Stimulated activated CD4-positive, alpha-beta T cell treated with anti-CD3 and anti-CD28 coated beads, Interleukin-15, amount 100 ng/mL, for 1 hour (primary cell): ENCODE results near the gene CITED2.
"Not testable (repeated sequence)": the region's sequence is repeated elsewhere in the genome, so short reads cannot be mapped to it uniquely, and the experiment has no call there.

ENCODE experiments used
- DNase-seq, 2 donors: peaks; one replicate each; pipeline ENCODE4 v3.0.0-alpha.2; 2020; ENCODE audit warnings: low read depth in 1 of 2, low spot score in 1 of 2

CITED2 gene

DNA sequence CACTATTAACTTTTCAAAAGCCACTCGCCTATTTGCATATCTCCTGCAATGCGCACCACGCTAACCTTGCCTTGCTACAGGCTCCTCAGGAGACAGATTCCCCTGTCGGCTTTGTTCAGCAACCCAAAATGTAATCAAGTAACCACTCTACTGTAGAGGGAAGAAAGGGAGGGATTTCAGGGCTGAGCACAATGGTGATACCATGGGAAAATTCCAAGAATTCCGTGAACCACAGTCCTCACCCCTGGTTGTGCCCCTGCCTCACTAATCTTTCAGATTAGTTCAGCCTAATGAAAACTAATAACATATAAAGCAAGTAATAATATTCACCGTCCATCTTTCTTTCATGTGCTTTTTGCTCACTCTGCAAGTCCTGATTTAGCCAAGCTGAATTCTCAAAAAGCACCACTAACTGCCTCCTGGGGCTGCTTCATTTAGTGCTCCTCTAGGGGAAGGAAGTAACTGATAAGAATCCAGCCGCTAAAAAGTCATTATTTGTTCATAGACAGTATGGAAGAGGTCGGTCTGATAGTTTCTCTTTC lies 6.6 kb downstream of the CITED2 start:
- DNase-seq, result no peak

DNA sequence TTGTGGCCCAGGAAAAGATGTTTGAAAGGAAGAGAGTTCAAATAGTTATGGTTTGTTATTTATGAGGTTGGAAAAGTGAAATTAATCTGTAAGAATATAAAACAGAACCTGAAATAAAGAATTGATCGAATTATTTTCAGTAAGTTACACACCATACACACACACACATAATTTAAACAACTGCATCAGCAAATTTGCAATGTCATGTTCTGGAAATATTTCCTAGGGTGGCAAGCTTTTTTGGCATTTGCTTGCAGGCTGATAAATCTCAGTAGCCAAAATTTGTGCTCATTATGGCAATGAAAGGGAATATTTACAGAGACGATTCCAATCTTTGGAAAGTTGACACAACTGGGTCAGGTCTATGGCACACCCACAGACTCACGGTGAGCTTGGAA lies 9.5 kb downstream of the CITED2 start:
- no peak for DNase-seq

DNA sequence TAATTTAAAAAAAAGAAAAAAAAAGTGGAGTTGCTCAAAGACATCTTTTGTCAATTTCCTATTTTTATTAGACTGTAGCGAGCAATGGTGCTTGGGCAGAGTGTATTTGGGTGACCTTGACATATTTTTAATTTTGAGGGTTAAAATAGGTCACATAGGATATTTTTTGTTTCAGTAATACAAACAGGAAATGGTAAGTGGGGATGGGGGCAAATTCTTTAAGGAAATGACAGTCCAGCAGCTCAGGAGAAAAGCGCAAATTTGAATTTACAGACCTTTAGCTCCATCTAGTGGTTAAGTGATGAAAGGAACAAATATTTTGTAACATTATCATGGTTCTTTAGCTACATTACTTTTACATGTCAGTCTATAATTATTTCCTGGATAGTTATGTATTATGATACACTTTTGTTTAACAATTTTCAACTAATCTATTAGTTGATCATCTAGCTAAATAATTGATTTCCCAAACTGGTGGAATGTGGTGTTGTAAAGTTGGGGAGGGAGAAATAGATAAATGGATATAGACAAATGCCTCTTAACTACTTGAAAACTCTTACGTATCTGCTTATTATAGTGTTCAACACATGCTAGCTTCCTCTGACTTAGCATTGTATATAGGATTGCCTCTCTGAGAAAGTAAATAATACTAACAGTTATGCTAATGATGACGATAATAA lies 10.0 kb downstream of the CITED2 start:
- DNase-seq, result no peak

DNA sequence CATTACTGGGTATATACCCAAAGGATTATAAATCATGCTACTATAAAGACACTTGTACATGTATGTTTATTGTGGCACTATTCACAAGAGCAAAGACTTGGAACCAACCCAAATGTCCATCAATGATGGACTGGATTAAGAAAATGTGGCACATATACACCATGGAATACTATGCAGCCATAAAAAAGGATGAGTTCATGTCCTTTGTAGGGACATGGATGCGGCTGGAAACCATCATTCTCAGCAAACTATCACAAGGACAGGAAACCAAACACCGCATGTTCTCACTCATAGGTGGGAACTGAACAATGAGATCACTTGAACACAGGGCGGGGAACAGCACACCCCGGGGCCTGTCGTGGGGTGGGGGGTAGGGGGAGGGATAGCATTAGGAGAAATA lies 10.7 kb downstream of the CITED2 start:
- not testable (repeated sequence) for DNase-seq

DNA sequence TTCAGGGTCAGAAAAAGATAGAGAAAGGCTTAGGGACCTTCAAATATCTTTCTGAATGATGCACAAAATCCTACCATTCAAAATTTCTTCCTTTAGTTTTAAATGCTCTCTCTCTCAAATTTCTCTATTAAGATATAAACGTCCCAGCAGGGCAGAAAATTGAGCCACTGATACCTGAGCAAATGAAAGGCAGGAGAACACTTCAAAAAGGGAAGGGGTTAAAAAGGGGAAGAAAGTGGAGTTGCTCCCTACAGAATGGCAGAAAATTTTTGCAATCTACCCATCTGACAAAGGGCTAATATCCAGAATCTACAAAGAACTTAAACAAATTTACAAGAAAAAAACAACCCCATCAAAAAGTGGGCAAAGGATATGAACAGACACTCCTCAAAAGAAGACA lies 11.3 kb downstream of the CITED2 start:
- not testable (repeated sequence) for DNase-seq

DNA sequence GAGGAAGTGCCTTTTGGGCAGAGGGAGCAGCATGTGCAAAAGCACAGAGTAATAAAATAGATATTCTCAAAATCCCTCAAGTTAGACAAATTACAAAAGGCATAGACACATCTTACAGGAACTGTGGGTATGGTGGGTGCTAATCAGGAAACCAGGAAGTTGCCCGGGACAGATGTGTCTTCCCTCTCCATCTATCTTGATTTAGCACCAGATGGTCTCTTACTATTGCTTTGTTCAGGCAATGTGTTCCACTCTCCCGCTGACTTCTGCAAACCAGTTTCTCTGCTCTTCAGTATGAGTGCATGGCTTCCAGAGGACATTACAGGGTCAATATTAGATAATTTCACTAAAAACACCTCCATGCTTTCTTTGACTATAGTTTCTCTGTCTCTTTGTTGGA lies 13.2 kb downstream of the CITED2 start:
- no peak for DNase-seq

DNA sequence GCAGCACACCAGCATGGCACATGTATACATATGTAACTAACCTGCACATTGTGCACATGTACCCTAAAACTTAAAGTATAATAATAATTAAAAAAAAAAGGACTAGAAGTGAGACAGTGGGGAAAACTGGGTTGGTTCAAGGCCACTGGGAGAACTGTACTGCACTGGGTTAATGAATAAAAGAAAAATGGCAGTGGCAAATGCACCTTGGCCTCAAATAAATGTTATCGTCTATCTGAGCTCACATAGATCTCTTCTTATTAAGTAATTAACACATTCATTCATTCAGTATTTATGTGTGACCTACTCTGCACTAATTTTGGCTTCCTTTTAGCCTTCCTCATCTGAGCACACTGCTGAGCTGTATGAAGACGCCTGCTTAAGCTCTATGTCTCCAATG lies 17.5 kb downstream of the CITED2 start:
- DNase-seq, result no peak

DNA sequence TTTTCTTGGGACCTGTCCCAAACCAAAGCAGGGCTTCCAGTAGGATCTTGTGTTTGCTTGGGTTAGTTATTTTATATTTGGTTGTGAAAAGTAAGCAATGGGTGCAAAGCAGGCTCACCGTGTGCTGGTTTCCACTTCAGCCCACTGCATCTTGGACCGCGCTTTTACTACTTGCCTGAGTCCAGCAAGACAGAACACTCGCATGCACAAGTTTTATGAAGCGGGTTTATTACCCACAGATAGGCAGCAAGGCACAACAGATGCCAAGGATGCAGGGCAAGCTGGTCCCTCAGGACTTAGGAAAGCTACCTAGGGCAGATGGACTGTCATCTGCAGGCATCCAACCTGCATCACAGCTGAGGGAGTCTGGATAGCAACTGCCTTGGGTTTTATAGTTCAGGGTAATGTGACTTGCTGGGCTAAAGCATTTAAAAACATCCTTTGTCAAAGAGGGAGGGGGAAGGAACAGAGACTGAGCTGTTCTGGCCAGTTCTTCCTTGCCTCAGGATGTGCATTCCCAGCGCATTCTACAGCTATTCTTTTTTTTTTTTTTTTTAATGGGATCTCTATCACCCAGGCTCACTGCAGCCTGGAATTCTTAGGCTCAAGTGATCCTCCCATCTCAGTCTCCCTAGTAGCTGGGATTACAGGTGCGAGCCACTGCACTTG lies 18.5 kb downstream of the CITED2 start:
- no peak for DNase-seq

DNA sequence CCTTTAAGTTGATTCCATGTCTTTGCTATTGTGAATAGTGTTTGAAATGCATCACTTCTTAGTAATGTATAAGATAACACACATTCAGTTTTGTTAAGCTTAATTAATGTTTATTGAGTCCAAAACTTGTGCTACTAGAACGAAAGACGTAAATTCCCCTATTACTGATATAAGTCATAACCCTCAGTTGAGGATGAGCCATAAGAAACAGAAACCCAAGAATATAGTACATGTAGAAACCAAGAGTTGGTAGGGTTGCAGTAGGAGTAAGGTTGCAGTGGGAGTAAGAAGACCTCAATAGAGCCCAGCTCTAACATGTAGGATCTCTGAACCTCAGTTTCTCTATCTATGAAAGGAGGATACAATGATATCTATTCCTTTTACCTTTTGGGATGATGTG lies 19.3 kb downstream of the CITED2 start:
- DNase-seq, result no peak

DNA sequence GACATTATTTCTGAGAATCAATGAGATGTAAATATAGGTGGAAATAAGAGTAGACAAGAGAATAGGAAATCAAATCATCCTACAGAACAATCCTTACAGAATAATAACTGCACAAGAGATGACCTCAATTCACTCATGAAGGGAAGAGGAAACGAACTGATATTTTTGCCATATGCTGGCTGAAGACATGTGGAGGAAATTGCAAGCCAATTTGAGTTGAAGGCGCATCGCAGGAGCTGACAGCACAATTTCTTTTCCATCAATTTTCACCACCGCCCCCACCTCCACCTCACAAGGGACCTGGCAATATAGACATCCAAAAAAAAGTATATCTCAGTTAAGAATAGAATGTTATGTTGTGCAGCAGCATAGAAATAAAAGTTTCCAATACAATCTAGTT lies 20.3 kb downstream of the CITED2 start:
- DNase-seq, result no peak

DNA sequence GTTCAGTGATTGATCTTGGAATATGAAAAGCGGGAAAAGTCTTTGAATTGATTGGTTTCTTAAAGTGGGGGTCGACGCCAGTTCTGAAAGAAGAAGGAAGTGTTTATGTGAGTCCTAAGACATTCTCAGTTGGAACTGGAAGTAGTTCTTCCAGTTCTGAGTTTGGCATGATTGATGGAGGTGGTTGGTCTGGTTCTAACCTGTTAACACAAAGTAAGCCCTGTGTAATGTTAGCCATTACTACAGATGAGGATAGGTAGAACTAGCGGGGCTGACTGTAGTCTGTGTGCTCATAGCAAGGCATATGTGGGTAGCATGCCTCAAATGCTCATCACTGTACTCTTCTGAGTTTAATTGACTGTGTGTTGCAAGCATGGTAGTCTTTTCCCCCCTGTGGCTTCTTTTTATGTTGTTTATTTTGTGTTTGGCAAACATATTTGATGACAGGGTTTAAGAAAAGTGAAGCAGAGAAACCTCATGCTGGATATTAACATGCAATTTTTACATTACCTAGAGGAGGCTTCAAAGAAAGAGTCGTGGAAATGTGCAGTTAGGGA lies 24.9 kb downstream of the CITED2 start:
- no peak for DNase-seq

DNA sequence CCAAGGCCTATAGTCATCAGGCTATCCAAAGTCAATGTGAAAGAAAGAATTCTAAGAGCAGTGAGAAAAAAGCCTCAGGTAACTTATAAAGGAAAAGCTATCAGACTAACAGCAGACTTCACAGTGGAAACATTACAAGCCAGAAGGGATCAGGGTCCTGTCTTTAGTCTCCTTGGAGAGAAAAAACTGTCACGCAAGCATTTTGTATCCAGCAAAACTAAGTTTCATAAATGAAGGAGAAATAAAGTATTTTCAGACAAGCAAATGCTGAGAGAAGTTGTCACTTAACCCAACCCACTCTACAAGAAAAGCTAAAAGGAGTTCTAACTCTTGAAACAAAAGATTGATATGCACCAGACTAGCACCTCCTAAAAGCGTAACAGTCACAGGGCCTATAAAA lies 28.1 kb downstream of the CITED2 start:
- DNase-seq, result no peak

DNA sequence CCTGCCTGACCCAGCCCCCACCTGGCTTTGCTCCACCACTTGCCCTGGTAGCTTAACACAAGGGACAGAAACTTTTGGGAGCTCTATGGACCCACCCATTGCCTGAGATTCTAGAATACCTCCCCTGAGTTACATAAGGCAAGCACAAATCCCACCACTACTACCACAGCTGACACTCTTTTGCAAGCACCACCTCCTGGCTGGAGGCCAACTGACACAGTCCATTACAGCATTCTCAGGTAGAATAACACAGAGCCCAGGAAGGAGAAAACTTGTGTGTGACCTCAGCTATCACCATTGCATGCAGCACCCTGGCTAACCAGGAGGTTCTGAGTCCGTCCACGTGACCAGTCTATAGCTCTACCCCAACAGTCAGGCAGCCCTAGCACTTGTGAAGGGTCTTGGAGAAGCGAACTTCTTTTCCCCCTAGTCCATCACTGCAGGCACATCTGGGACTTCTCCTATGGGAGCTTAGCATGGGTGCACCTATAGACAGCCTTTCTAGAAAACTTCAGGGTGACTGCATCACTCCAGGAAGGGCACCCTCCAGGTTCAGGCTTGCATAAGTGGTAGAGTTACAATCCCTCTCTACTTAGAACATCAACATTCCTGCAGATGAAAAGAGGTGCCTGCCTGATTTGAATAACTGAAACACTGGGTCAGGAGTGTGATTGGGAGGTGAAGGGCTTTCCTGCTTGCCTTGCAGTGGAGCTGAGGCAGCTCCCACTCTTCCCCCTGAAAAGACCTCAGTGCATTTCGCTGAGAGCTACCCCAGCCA lies 30.1 kb downstream of the CITED2 start:
- DNase-seq, result no peak

DNA sequence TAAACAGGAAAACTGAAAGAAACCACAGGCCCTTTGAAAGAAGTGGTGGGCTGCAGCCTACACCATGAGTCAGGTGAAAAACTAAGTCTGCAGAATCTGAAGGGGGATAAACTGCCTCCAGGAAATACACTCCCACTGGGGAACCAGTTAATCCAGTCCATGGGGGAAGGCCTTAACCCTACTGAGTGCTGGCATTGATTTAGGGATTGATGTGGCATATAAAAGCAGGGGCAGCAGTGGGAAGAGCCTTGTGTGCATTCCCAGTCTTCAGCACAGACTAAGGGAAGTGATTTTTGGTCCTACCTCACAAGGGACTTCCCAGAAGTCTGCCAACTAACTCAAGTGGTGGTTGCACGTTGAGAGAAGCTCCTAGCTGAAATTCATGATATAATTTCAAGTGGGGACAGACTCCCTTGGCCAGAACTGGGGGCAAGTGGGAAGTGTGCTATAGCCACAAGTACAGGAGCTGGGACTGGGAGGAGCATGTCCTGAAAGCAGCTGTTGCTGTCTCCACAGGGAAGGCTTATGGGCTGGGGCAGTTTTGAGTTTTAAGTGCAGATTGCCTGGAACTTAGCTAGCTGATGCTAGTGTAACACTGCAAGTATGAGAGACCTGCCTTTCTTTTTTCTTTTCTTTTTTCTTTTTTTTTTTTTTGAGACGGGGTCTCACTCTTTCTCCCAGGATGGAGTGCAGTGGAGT lies 31.2 kb downstream of the CITED2 start:
- no peak for DNase-seq

DNA sequence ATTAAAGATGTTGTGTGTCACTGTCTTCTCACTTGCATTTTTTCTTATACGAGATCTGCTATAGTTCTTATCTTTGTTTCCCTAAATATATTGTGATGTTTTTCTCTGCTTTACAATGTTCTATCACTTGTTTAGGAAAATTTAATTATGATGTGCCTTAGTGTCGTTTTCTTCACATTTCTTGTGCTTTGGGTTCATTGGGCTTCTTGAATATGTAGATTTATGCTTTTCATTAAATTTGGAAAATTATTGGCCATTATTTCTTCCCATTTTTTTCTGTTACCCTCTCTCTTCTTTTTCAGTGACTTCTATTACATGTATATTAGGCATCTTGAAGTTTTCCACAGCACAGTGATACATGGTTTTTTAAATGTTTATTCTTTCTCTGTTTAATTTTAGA lies 33.4 kb downstream of the CITED2 start:
- DNase-seq, result no peak

DNA sequence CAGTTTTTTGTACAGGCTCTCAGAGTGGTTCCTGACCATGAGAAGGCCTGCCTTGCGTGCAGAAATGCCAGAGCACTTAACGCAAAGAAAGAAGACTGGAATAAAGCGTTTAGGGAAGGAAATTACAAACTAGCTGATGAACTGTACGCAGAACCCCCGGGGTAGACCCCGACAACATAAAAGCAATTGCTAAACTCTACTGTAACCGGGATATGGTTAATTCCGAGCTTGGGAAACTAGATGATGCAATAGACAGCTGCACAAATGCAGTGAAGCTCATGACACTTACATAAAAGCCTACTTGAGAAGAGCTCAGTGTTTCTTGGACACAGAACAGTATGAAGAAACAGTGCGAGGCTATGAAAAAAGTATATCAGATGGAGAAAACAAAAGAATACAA lies 35.7 kb downstream of the CITED2 start:
- no peak for DNase-seq

DNA sequence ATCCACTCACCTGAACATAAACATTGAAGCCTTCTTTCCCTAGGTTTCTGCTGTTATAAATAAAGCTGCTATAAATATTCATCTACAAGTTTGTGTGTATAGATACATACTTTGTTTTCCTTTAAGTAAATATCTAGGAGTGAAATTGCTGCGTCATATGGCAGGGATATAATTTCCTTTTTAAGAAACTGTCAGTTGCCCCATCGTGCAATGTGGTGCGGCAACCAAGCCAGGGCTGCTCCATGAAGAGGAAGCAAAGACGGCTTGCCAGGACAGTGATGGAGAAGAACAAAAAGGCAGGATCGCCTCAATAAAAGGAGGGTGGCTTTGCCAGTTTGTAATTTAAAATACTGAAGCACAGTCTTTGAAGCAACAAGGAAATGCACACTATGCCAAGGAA lies 36.6 kb downstream of the CITED2 start:
- no peak for DNase-seq

DNA sequence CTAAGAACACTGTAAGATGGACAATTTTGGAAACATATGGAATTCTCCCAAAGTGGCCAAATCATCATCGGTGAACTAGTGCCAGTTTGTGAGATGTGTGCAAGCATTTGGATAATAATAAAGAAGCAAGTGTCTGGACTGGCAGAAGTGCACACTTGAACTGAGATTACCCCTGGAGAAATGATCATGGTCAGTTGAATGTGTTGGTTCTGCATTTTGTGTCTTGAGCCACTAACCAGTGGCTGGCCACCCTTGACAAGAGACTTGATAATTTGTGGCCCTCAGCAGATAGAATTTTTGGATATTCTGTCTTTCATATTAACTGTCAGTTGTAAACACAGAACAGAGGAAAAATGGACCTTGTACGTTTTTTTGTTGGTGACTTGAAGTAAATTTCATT lies 37.4 kb downstream of the CITED2 start:
- DNase-seq, result no peak

DNA sequence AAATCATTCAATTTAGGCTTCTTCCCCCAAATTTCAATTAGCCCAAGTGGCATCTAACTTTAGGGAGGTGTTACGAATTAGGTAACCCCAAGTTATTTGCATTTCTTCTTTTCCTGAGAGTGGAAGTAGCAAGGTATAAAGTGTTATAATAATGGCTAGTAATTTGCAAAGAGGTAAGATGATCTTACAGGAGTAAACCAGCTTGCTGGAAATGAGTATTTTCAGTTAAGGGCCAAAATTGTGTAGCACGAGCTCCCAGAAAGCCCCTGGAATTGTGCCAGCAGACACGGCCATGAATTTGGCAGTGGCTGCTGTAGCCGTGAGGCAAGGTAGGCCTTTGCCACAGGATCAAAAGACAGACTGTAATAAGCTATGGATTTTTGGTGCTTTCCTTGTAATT lies 38.0 kb downstream of the CITED2 start:
- DNase-seq, result no peak

DNA sequence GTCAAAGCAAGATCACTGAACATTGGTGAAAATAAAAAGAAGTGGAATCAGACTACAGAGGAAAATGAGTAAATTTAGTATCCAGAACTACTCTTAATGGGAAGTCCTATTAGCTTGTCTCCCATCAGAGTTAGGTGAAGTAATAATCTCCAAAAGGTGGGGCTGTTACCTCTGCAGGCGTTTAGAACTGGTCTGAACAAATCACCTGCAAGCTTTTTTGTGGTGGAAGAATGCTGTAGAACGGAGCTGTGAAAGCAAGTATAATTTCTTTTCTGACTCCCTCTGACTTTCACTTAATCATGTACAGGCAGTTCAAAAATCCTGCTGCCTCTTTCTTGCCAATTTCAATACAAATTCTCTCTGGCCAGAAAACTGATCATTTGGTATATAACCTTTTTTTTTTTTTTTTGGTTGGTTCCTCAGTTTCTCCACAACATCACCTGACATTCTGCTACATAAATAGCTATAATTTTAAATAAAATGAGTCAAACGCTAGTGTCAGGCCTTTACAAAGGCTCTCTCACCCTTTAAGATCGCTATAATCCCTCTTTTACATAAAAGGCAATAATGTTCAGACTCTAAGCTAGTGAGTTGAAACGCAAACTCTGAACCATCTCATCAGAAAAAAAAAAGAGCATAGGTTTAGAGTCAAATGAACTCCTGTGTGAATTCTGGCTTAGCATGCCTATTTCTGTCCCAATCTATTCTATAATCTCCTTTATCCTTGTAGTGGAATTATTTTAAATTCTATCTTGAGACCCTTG lies 38.8 kb downstream of the CITED2 start:
- DNase-seq, result no peak
